HepG2 (cell line): ENCODE measurements around the gene FCER1G. TPM values are rescaled to one million over a fixed set of nuclear protein-coding genes. Genes with fewer than 3 reads are reported as not detected.
A peak's percentile ranks its signal among the peaks of the same experiment; 100 is the strongest.

Experiments
- ARID3A ChIP-seq: IDR thresholded peaks from 2 replicates; pipeline ENCODE4 v1.6.1; 2012; ENCODE audit warnings: low read depth, low read length, improper control_type of control experiment
- ATF7-NPFF ChIP-seq: sonication (generic); formaldehyde crosslinking; IDR thresholded peaks from 2 replicates; pipeline ENCODE4 v1.8.1; 2023; ENCODE audit warnings: mild to moderate bottlenecking, low read depth, missing genetic modification reagents, moderate library complexity
- CC2D1A ChIP-seq: sonication (generic); formaldehyde crosslinking; IDR thresholded peaks from 2 replicates; pipeline ENCODE4 v1.8.1; 2023; ENCODE audit warnings: mild to moderate bottlenecking, missing genetic modification reagents
- FOXJ3 ChIP-seq: sonication (generic); formaldehyde crosslinking; IDR thresholded peaks from 2 replicates; pipeline ENCODE4 v1.4.0; 2020; ENCODE audit warnings: missing genetic modification reagents, mild to moderate bottlenecking, borderline replicate concordance
- HNRNPLL ChIP-seq: fragments of 200-400 bp; formaldehyde crosslinking; IDR thresholded peaks from 2 replicates; pipeline ENCODE4 v1.6.1; 2017; ENCODE audit warnings: mild to moderate bottlenecking, low read depth, low read length; ENCODE audit not compliant: poor library complexity, severe bottlenecking
- MED1 ChIP-seq: sonication (generic); formaldehyde crosslinking; IDR thresholded peaks from 2 replicates; pipeline ENCODE4 v1.4.0; 2020; ENCODE audit warnings: missing genetic modification reagents
- MZF1 ChIP-seq: sonication (generic); formaldehyde crosslinking; IDR thresholded peaks from 2 replicates; pipeline ENCODE4 v1.8.1; 2023; ENCODE audit warnings: mild to moderate bottlenecking, missing genetic modification reagents, borderline replicate concordance
- NFYB ChIP-seq: sonication (generic); formaldehyde crosslinking; IDR thresholded peaks from 2 replicates; pipeline ENCODE4 v1.4.0; 2020; ENCODE audit warnings: missing genetic modification reagents
- POGK ChIP-seq: sonication (generic); formaldehyde crosslinking; conservative IDR thresholded peaks from 2 replicates; pipeline ENCODE4 v1.8.0; 2022; ENCODE audit warnings: mild to moderate bottlenecking, moderate library complexity, missing genetic modification reagents
- POLR2G ChIP-seq: fragments of 200-400 bp; formaldehyde crosslinking; IDR thresholded peaks from 2 replicates; pipeline ENCODE4 v1.6.1; 2018; ENCODE audit warnings: mild to moderate bottlenecking, low read depth, low read length, moderate library complexity
- RFX5 ChIP-seq: IDR thresholded peaks from 2 replicates; pipeline ENCODE4 v1.6.1; 2011; ENCODE audit warnings: low read depth, low read length, improper control_type of control experiment
- ZBTB38 ChIP-seq: sonication (generic); formaldehyde crosslinking; IDR thresholded peaks from 2 replicates; pipeline ENCODE4 v1.5.1; 2020; ENCODE audit warnings: mild to moderate bottlenecking, missing genetic modification reagents
- ZNF619 ChIP-seq: sonication (generic); formaldehyde crosslinking; IDR thresholded peaks from 2 replicates; pipeline ENCODE4 v1.4.0; 2020; ENCODE audit warnings: mild to moderate bottlenecking, missing genetic modification reagents
- ZNF724P ChIP-seq: sonication (generic); formaldehyde crosslinking; IDR thresholded peaks from 2 replicates; pipeline ENCODE4 v1.8.0; 2022; ENCODE audit warnings: missing genetic modification reagents, borderline replicate concordance
- ZSCAN30 ChIP-seq: sonication (generic); formaldehyde crosslinking; IDR thresholded peaks from 2 replicates; pipeline ENCODE4 v1.5.0; 2020; ENCODE audit warnings: mild to moderate bottlenecking, missing genetic modification reagents
- polyA plus RNA-seq, 8 experiments: library from polyadenylated mRNA; depleted of rRNA in 3 of 8; stranded (reverse) in 7 of 8; unstranded in 1 of 8; fragments of >200 nt; fragmentation: Illumina TruSeq in 4 of 8; extraction: Trizol in 4 of 8; gene quantifications; 2 replicates each; pipeline versions ENCODE4 v1.2.1 to v1.2.3, GENCODE V29; 2011 to 2016; ENCODE audit warnings: low read depth in 4 of 8, missing spikeins in 1 of 8, mixed read lengths in 1 of 8; ENCODE audit not compliant: insufficient read depth in 1 of 8
- total RNA-seq, 5 experiments: library from RNA; depleted of rRNA; stranded (reverse); fragments of >200 nt; fragmentation: Illumina TruSeq; extraction: Trizol; gene quantifications; 2 replicates each; pipeline ENCODE4 v1.2.3, GENCODE V29; 2016; ENCODE audit warnings: low read depth in 1 of 5
- TF ChIP-seq, protein P1 (sequence below): sonication (generic); formaldehyde crosslinking; IDR thresholded peaks from 2 replicates; pipeline ENCODE4 v1.4.0; 2020; ENCODE audit warnings: missing genetic modification reagents, mild to moderate bottlenecking, borderline replicate concordance
- TF ChIP-seq, protein P2 (sequence below): sonication (generic); formaldehyde crosslinking; IDR thresholded peaks from 2 replicates; pipeline ENCODE4 v1.4.0; 2020; ENCODE audit warnings: missing genetic modification reagents, borderline replicate concordance
- TF ChIP-seq, protein P3 (sequence below): sonication (generic); formaldehyde crosslinking; IDR thresholded peaks from 2 replicates; pipeline ENCODE4 v1.5.0; 2020; ENCODE audit warnings: missing genetic modification reagents, mild to moderate bottlenecking, borderline replicate concordance

Gene FCER1G
- total and polyA plus RNA-seq, 2 of the 13 experiments (the other 11 are each of a cell fraction or from before 2014, with no cell fraction given) = 1.3 to 6.4 TPM

DNA sequence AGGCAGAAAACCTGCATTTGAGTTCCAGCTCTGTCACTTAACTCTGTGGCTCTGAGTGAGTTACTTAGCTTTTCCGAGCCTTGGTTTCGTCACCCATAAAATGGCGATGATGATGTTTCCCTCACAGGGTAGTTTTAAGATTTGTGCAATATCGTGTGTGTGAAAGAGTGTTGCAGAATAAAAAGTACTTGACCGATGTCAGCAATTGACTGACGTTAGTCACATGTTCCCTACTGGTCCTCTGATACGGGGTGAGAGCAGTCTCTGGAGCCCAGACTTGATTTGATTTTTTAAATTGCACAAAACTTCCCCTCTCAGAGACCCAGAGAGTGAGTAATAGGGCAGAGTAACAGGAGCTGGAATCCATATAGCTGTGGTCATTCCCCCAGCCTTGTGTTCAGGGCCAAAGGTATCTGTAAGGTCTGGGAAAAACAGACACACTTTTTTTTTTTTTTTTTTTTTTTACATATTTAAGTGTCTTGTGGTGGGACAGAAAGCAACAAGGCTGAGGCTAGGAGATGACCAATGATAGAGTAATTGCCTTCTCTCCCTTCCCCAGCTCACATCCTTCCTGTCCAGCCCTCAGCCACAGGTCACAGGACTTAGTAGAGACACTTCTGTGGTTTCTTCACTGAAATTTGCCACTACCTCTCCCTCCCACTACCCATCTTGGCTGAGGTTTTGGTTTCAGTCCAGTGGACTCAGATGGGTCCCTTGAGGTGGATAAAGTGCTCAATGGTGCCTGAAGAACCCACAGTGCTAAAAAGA lies 2.0 kb downstream of the FCER1G start (continued):
- no peak for TF ChIP-seq RFX5
- no peak for TF ChIP-seq ZNF619 (CRISPR knock-in tag)
- TF ChIP-seq POGK = no peak
- peak; percentile 19; the same call in 1 of the 2 replicates for TF ChIP-seq MED1
- TF ChIP-seq POLR2G = 0 out of 2 replicates have a peak, but pooled peaks have one; percentile 11
- no peak for TF ChIP-seq MZF1 (CRISPR knock-in tag)
- no peak for TF ChIP-seq ARID3A
- TF ChIP-seq, protein P1, sequence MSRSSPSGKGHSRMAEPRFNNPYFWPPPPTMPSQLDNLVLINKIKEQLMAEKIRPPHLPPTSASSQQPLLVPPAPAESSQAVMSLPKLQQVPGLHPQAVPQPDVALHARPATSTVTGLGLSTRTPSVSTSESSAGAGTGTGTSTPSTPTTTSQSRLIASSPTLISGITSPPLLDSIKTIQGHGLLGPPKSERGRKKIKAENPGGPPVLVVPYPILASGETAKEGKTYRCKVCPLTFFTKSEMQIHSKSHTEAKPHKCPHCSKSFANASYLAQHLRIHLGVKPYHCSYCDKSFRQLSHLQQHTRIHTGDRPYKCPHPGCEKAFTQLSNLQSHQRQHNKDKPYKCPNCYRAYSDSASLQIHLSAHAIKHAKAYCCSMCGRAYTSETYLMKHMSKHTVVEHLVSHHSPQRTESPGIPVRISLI = peak; percentile 63
- TF ChIP-seq FOXJ3 (CRISPR knock-in tag) = no peak
- TF ChIP-seq, protein P2, sequence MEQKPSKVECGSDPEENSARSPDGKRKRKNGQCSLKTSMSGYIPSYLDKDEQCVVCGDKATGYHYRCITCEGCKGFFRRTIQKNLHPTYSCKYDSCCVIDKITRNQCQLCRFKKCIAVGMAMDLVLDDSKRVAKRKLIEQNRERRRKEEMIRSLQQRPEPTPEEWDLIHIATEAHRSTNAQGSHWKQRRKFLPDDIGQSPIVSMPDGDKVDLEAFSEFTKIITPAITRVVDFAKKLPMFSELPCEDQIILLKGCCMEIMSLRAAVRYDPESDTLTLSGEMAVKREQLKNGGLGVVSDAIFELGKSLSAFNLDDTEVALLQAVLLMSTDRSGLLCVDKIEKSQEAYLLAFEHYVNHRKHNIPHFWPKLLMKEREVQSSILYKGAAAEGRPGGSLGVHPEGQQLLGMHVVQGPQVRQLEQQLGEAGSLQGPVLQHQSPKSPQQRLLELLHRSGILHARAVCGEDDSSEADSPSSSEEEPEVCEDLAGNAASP (CRISPR knock-in tag) = 0 out of 2 replicates have a peak, but pooled peaks have one; percentile 5
- no peak for TF ChIP-seq CC2D1A
- no peak for TF ChIP-seq NFYB (CRISPR knock-in tag)
- no peak for TF ChIP-seq ATF7-NPFF
- no peak for TF ChIP-seq ZSCAN30 (CRISPR knock-in tag)
- no peak for TF ChIP-seq HNRNPLL
- TF ChIP-seq ZNF724P (CRISPR knock-in tag) = no peak
- TF ChIP-seq ZBTB38 (CRISPR knock-in tag) = no peak
- TF ChIP-seq, protein P3, sequence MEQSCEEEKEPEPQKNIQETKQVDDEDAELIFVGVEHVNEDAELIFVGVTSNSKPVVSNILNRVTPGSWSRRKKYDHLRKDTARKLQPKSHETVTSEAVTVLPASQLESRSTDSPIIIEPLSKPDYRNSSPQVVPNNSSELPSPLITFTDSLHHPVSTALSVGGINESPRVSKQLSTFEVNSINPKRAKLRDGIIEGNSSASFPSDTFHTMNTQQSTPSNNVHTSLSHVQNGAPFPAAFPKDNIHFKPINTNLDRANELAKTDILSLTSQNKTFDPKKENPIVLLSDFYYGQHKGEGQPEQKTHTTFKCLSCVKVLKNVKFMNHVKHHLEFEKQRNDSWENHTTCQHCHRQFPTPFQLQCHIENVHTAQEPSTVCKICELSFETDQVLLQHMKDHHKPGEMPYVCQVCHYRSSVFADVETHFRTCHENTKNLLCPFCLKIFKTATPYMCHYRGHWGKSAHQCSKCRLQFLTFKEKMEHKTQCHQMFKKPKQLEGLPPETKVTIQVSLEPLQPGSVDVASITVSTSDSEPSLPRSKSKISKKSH (CRISPR knock-in tag) = no peak
